NK-92 treated with Interleukin-12 subunit alpha and Interleukin-12 subunit beta, amount 100 ng/mL, for 24 hours (cell line): Measurements from ENCODE around the gene DENND1B.
"Not testable (repeated sequence)": the region's sequence is repeated elsewhere in the genome, so short reads cannot be mapped to it uniquely, and the experiment has no call there.

Source experiments
- DNase-seq: peaks from one replicate; lab custom pipeline; 2025; lab: John Stamatoyannopoulos, UW

Gene DENND1B

GRCh38 chr1:197553281-197553680, 222.0 kb downstream of the DENND1B start:
- DNase-seq = no peak

DNA sequence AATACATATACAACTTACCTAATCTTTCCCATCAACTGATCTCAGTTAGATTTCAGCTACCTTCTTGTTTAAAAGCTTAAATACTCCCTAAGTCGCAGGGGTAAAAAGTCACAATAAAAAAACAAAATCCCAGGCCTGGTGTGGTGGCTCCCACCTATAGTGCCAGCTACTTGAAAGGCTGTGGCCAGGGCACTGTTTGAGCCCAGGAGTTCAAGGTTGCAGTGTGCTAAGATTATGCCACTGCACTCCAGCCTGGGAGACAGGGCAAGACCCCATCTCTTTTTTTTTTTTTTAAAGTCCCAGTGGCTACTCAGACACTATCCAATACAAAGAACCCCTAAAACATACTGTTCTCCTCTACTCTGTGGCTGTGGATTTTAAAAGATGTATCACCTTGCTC, 228.3 kb downstream of the DENND1B start:
- DNase-seq = no peak

DNA sequence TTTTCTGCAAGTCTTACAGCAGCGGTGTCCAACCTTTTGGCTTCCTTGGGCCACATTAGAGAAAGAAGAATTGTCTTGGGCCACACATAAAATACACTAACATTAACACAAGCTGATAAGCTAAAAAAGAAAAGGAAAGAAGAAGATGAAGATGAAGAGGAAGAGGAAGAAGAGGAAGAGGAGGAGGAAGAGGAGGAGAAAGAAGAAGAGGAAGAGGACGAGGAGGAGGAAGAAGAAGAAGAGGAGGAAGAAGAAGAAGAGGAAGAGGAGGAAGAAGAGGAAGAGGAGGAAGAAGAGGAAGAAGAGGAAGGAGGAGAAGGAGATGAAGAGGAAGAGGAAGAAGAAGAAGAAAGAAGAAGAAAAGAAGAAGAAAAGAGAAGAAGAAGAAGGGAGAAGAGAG, 230.7 kb downstream of the DENND1B start:
- no peak for DNase-seq

- no peak for DNase-seq
Observed at GRCh38 chr1:197544130-197544529, 231.2 kb downstream of the DENND1B start.

- no peak for DNase-seq
Observed at GRCh38 chr1:197541411-197541810, 233.9 kb downstream of the DENND1B start.

GRCh38 chr1:197526736-197527371, 248.4 kb downstream of the DENND1B start:
- no peak for DNase-seq

DNA sequence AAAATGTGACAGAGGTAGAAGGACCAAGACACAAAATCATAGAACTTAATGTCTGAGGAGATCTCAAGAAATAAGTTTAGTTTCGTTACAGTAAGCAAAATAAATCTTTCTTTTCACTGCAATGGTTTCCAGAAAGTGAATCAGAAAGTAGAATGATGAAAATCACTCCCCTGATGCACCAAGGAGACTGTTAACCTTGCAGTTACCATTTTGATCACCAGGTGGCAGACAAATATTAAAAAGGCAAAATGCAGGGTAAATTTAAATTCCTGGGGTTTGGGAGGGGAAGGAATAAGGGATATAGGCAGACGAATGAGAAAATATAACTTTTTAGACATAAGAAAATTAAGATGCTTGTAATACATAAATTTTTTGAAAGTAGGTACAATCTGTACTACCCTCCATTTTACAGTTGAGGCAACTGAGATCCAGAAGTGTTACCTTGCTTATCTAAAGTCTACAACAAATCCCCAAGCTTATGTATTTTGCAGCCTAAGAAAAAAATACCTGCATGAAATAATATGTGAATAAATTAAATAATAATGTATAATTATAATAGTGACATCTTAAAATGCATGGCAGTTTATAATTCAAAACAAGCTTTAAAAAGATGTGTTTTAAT, 254.1 kb downstream of the DENND1B start:
- DNase-seq = no peak

DNA sequence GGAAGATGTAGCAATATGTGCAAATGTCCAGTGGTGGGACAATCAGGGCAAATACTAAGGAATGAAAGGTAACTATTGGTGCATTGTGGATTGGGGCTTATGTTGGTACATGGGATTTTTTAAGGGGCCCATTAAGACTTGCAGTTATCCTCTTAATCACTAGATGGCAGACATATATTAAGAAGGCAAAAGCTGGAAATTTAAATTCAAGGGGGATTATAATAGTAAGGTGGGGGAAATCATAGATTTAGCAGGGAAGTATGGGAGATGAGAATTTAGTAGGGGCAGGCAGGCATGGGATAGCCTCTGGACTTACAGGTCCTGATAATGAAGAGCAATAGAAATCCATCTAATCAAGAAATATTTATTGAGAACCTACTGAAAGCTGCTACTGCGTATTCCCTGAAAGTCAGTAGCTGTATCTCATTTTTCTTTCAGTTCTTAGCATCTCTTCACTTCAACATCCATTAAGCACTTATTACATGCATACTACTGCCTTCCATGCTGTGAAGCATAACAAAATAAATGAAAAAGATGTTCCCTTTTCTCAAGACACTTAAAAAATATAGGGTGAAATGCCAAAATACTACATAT, 255.4 kb downstream of the DENND1B start:
- no peak for DNase-seq

- no peak for DNase-seq
Observed at GRCh38 chr1:197515421-197515820, 259.9 kb downstream of the DENND1B start.

DNA sequence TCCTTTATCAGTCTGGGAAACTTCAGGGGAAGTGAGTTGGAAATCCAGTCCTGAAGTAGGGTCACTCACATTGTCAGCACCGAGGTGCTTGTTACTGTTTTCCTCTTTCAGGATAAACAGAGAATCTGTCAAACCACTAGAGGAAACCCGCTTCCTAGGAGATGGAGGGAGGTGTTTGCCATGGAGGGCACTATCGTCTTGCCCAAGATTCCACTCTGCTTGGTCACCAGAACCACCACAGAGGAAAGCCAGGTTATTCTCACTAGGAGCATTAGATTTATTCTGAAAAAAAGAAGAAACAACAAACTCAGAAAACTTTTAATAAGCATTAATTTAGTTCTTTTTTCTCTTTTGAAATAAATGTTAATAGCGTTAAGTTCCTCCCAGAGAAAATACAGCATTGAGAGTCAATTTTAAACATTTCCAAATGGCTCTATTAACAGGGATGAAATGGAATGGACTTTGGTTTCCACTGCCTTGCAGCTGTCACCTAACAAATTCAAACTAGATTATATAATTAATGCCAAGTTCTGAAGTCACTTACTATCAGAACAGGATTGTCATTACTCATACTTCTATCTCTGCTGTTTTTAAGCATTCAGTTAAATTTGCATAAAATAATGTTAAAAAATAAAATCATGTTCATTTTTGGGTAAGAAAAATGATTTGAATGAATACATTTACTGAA, 264.4 kb downstream of the DENND1B start:
- DNase-seq = no peak

DNA sequence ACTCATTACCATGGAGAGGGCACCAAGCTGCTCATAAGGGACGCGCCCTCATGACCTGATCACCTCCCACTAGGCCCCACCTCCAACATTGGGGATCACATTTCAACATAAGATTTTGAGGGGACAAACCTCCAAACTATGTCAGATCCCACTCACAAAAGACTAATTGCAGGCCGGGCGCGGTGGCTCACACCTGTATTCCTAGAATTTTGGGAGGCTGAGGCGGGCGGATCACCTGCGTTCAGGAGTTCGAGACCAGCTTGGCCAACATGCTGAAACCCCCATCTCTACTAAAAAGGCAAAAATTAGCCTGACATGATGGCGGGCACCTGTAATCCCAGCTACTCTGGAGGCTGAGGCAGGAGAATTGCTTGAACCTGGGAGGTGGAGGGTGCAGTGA, 278.6 kb downstream of the DENND1B start:
- no peak for DNase-seq

DNA sequence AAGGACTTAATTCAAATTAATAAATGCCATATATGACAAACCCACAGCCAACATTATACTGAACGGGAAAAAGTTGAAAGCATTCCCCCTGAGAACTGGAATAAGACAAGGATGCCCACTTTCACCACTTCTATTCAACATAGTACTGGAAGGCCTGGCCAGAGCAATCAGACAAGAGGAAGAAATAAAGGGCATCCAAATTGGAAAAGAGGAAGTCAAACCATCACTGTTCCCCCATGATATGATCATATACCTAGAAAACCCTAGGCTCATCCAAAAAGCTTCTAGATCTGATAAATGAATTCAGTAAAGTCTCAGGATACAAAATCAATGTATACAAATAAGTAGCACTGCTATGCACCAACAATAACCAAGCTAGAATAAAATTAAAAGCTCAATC, 283.8 kb downstream of the DENND1B start:
- not testable (repeated sequence) for DNase-seq

DNA sequence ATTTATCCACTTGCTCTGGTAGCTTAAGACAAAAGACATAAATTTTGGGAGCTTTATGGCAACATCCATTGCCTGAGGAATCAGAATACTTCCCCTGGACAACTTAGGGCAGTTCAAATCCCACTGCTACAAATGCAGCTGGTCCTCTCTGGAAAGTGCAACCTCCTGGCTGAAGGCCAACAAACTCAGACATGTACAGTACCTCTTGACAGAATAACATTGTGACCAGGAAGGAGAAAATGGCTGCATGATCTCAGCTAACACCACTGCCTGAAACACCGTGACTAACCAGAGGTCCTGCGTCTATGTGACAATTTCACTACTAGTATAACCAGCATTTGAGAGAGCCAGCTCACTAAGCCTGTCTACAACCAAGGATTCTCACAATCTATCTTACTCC, 288.3 kb downstream of the DENND1B start:
- no peak for DNase-seq

- DNase-seq = no peak
Observed at GRCh38 chr1:197485790-197486189, 289.5 kb downstream of the DENND1B start.

GRCh38 chr1:197481101-197481500, 294.2 kb downstream of the DENND1B start:
- no peak for DNase-seq

DNA sequence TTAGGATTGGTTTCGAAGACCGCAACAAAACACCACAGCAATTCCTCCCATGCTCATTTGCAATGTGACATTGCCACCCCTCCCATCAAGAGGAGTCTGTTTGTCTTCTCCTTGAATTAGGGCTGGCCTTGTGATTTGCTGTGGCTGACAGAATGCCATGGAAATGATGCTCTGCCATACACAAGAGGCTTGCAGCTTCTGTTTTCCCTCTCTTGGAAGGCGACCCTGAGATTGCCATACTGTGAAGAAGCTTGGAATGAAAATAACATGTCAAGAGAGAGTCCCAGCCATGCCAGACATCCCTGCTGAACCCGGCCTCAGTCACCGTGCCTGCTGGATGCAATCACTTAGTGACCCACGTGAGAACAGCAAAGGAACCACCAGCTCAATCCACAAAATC, 294.8 kb downstream of the DENND1B start:
- no peak for DNase-seq

DNA sequence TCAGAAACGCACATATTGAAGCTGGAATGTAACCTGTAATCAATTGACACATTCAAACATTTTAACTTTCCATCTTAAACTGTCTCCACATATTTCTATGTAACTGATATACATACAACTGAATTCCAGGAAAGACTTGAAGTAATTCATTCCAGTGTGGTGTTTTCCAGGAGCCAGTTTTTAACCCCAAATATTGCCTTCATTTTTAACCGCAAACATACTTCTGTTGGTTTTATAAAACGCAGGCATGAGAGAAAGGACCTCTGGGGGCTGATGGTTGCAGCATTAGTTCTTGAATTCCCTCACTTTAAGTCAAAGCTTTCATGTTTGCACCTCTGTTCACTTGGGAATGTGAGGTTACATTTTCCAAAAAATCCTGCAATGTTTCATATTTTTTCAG, 303.1 kb downstream of the DENND1B start:
- no peak for DNase-seq

DNA sequence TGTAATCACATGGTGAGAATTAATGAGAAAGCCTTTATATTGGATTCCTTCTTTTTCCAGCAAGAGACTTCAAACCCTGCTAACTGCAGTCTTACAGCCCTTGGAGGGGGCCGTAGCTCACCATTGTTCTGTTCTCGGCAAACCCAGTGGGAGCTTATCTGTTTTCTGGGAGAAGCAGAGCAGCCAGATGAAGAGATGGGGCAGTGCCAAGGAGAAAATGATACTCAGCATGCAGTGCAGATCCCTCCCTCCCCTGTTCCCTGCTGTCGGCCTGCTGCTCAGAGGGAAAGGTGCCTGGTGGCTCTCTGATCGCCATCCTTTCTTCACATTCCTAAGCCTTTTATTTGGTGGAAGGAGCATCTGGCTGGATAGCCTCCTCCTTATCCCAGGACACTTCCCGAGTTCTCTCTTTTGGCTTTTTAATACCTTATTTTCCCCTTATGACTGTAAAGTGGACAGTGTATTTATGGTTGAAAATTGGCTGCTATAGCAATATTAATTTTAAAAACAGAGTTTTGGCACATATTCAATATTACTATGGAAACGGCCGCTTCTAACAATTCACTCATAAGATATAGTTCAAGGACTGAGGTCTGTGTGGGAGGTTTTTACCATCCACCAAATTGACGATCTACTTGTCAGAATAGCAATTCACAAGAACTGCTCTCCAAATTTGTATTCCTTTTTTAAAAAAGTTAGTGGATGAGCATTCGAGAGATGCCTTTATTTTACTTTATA, 303.9 kb downstream of the DENND1B start:
- no peak for DNase-seq

- no peak for DNase-seq
Observed at GRCh38 chr1:197470330-197470729, 304.9 kb downstream of the DENND1B start.

- DNase-seq = no peak
Observed at GRCh38 chr1:197469620-197470210, 305.6 kb downstream of the DENND1B start.

GRCh38 chr1:197468543-197469175, 306.6 kb downstream of the DENND1B start:
- no peak for DNase-seq

- DNase-seq = no peak
Observed at GRCh38 chr1:197467881-197468280, 307.4 kb downstream of the DENND1B start.
